B cell (primary cell): ENCODE measurements around the gene PSMD8.

Experiments
- EZH2 ChIP-seq: IDR thresholded peaks from 2 replicates; pipeline ENCODE4 v1.6.1; 2012; ENCODE audit warnings: borderline replicate concordance, low read depth, mild to moderate bottlenecking, moderate library complexity, low read length; ENCODE audit not compliant: insufficient read depth, poor library complexity, severe bottlenecking
- TF ChIP-seq, protein P1 (sequence below): fragments of 200-600 bp; IDR thresholded peaks from one replicate; pipeline ENCODE4 v1.8.0; 2022; ENCODE audit warnings: antibody characterized with exemption, mild to moderate bottlenecking

DNA sequence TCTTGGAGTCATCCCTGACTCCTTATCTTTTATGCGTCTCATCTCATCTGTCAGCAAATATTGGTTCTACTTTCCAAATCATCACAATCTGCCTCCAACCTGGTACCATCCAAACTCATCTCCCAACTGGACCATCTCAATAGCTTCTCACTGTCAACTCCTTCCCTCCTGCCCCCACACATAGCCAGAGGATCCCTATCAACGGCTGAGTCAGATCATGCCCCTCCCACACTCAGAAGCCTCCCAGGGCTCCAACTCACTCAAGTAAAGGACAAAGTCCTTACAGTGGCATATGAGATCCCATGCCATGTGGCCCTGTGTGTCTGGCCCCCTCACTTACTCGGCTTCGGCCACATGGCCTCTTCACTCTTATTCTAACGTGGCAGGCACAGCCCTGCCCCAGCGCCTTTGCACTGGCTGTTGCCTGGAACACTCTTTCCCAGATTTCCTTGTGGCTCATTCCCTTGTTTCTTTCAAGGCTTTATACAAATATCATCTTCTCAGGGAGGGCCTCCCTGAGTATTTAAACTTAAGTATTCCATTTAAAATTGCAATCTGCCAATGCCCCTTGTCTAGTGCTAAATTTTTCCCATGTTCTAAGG is 18.4 kb downstream of the PSMD8 start:
- TF ChIP-seq, protein P1, sequence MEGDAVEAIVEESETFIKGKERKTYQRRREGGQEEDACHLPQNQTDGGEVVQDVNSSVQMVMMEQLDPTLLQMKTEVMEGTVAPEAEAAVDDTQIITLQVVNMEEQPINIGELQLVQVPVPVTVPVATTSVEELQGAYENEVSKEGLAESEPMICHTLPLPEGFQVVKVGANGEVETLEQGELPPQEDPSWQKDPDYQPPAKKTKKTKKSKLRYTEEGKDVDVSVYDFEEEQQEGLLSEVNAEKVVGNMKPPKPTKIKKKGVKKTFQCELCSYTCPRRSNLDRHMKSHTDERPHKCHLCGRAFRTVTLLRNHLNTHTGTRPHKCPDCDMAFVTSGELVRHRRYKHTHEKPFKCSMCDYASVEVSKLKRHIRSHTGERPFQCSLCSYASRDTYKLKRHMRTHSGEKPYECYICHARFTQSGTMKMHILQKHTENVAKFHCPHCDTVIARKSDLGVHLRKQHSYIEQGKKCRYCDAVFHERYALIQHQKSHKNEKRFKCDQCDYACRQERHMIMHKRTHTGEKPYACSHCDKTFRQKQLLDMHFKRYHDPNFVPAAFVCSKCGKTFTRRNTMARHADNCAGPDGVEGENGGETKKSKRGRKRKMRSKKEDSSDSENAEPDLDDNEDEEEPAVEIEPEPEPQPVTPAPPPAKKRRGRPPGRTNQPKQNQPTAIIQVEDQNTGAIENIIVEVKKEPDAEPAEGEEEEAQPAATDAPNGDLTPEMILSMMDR = no peak
- no peak for TF ChIP-seq EZH2
